ENCODE results near the gene CEP120. TPM values are rescaled to one million over a fixed set of nuclear protein-coding genes. Genes with fewer than 3 reads are reported as not detected.
A peak's percentile ranks its signal among the peaks of the same experiment; 100 is the strongest.
"Not testable (repeated sequence)": the region's sequence is repeated elsewhere in the genome, so short reads cannot be mapped to it uniquely, and the experiment has no call there.

The CEP120 gene
- 10 to 100 TPM in 1 of 4 donors, 1 to 10 TPM in 3; 3.9 to 15.0 (median 6.3) TPM for total RNA-seq
- 1 to 10 TPM; 2.5 to 9.4 (median 3.5) TPM for polyA plus RNA-seq
- long read RNA-seq, donor 1, full-length matches to known transcripts, result 7 of 10 reads
- long read RNA-seq, donor 1, partial matches to known transcripts, result 0 of 10 reads
- long read RNA-seq, donor 1, other reads (novel, unspliced or antisense), result 3 of 10 reads
- long read RNA-seq, donor 2, full-length matches to known transcripts, result 5 of 7 reads
- long read RNA-seq, donor 2, partial matches to known transcripts, result 0 of 7 reads
- long read RNA-seq, donor 2, other reads (novel, unspliced or antisense), result 2 of 7 reads

DNA sequence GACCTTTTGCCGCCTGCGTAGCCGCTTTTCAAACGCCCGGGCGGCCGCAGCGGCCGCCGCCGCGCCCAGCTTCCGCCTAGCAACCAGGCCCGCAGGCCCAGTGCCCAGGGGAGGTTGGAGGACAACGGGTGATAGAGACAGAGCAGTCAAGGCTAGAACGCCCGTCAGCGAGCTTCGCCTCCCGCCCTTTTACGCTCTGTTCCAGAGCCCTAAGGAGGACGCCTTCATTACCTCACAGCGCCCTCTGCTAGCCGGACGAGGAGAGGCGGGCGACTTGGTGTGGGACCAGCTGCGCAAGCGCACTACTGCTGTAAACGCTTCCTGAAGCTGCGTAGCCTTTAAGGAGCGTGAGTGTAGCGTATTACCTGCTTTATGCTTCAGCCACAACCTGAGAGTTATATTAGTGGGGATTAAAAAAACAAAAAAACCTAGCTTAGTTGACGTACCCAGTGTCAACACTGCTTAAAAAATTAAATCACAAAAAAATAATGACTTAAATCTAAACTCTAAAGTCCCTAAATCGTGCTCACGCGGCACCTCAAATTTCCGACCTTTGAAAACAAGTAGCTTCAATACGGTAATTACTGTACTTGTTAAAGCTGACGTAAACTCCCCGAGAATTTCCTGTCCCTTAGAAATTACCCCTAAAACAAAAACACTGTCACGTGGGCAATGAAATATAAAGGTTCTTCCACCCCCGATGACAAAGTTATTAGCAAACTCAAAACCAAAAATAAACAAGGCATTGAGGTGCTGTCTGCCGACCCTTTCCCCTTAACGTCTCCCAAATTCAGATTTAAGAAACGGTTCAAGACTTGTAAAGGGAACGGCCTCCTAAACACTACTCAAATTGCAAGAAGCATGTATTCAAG is at the start of gene CEP120:
Gene CEP120 (minus strand): TSS at position 126 of the 872 bp plus-strand sequence. CDS start 405 bp downstream, outside the sequence.
- H3K4me3 ChIP-seq, result peak within 1 kb of the TSS; percentile 89
- 0 to 1% (median 0%) methylated on average over 43 to 47 of the region's 47 CpGs for WGBS, 3 donors
- H3K4me1 ChIP-seq, result peaks cover 11% of the 10 kb centered on the region
- TF ChIP-seq, protein P1, sequence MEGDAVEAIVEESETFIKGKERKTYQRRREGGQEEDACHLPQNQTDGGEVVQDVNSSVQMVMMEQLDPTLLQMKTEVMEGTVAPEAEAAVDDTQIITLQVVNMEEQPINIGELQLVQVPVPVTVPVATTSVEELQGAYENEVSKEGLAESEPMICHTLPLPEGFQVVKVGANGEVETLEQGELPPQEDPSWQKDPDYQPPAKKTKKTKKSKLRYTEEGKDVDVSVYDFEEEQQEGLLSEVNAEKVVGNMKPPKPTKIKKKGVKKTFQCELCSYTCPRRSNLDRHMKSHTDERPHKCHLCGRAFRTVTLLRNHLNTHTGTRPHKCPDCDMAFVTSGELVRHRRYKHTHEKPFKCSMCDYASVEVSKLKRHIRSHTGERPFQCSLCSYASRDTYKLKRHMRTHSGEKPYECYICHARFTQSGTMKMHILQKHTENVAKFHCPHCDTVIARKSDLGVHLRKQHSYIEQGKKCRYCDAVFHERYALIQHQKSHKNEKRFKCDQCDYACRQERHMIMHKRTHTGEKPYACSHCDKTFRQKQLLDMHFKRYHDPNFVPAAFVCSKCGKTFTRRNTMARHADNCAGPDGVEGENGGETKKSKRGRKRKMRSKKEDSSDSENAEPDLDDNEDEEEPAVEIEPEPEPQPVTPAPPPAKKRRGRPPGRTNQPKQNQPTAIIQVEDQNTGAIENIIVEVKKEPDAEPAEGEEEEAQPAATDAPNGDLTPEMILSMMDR (IDR thresholded peaks at IDR 0.05), result peak; percentile 77
- ATAC-seq (peak; percentile 99 to 100 (median 100)), DNase-seq (peak; percentile 98 to 99)
- intact Hi-C loops (cut with DNase I), result loop anchor here (1.0 to 10.0 kb wide), 5 partner anchors 89 to 581 kb away; partner anchors contain the start of gene CSNK1G3 (in 2 of the 2)
- no peaks in the 10 kb centered on the region for H3K36me3 ChIP-seq (ENCODE audit: insufficient read depth in 1 of 2, low read depth in 1 of 2)
- H3K27me3 ChIP-seq (ENCODE audit: insufficient read depth in 3 of 3, low read length in 2 of 3), result no peaks in the 10 kb centered on the region
- H3K9me3 ChIP-seq, result no peaks in the 10 kb centered on the region
- H3K27ac ChIP-seq, result peak within 1 kb of the TSS; percentile 83

DNA sequence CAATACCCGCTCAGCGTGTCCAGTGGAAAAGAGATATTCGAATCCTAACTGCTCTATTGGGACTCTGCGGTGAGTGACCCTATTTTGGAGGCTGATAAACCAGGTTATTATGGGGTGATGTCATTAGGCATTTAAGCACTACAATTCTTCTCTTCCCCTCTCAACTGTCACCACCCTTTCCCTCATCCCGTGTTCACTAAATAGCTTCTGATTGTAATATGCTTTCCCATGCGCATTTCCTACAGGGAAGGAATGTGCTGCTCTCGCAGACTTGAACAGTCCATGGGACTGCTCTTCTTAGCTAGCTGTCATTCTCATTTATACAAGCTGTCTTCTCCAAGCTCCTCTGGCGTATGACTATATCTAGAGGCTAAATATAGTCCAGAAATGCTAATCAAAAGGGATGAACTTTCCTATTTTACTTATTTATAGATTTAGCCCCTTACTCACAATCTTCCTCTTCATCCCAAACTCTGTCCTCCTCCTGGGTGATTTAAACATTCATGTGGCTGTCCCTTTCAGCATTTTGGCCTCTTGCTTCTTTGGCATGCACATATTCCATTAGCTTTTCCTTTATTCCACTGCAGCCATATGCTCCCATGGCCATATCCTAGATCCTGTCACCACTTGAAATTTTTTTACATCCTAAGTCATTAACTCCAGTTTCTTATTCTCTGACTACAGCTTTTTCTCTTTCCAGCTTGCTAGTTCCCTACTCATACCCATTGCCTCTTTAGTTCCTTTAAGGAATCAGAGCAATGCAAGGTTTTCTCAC is 49.1 kb upstream of the CEP120 start:
- WGBS, 3 donors, result 72 to 82% (median 76%) methylated on average over 8 of the region's 8 CpGs
- Histone ChIP-seq H3K36me3 (ENCODE audit: insufficient read depth in 1 of 2, low read depth in 1 of 2) (no peaks in the 10 kb centered on the region), H3K27me3 (ENCODE audit: insufficient read depth in 3 of 3, low read length in 2 of 3) (peaks cover 0 to 3% (median 0%) of the 10 kb centered on the region in 3 donors), H3K9me3 (no peaks in the 10 kb centered on the region), H3K27ac (no peak overlapping the region), H3K4me3 (no peak overlapping the region), H3K4me1 (no peaks in the 10 kb centered on the region)
- TF ChIP-seq, protein P1 (IDR thresholded peaks at IDR 0.05), result no peak
- DNase-seq, result no peak
- intact Hi-C loops (cut with DNase I), result no loop called here
- peak in 1 of 4 donors; percentile 42 for ATAC-seq

DNA sequence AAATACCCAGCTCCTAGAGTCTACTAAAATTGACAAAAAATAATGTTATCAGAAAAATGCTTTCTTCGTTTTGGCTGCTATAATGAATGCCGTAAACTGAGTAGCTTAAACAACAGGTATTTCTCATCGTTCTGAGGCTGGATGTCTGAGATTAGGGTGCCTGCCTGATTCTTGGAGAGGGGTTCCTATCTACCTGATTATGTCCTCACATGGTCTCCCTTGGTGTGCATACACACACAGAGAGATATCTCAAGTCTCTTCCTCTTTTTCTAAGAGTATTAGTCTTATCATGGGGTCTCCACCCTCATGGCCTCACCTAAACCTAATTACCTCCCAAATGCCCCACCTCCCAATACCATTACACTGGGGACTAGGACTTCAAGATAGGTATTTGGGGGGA is 48.2 kb upstream of the CEP120 start:
- Histone ChIP-seq H3K9me3 (no peaks in the 10 kb centered on the region), H3K27me3 (ENCODE audit: insufficient read depth in 3 of 3, low read length in 2 of 3) (peaks cover 0 to 3% (median 0%) of the 10 kb centered on the region in 3 donors), H3K27ac (no peak overlapping the region), H3K36me3 (ENCODE audit: insufficient read depth in 1 of 2, low read depth in 1 of 2) (no peaks in the 10 kb centered on the region), H3K4me3 (no peak overlapping the region), H3K4me1 (no peaks in the 10 kb centered on the region)
- DNase-seq, result no peak
- 89 to 91% (median 91%) methylated on average over 3 of the region's 3 CpGs for WGBS, 3 donors
- ATAC-seq, result no peak
- TF ChIP-seq, protein P1 (IDR thresholded peaks at IDR 0.05), result no peak
- intact Hi-C loops (cut with DNase I), result no loop called here

DNA sequence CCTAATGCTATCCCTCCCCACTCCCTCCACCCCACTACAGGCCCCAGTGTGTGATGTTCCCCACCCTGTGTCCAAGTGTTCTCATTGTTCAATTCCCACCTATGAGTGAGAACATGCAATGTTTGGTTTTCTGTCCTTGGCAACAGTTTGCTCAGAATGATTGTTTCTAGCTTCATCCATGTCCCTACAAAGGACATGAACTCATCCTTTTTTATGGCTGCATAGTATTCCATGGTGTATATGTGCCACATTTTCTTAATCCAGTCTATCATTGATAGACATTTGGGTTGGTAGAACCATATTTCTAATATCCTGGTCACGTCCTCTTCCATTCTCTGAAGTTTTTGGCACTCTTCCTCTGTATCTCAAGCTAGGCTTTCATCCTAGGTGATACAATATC is 43.6 kb upstream of the CEP120 start:
- ATAC-seq; intact Hi-C loops (cut with DNase I); H3K27me3 ChIP-seq (ENCODE audit: insufficient read depth in 3 of 3, low read length in 2 of 3); H3K4me3 ChIP-seq; DNase-seq; H3K36me3 ChIP-seq (ENCODE audit: insufficient read depth in 1 of 2, low read depth in 1 of 2); H3K9me3 ChIP-seq; H3K4me1 ChIP-seq; H3K27ac ChIP-seq: not testable (repeated sequence)
- WGBS, 3 donors, result 88 to 93% (median 90%) methylated on average over 1 of the region's 1 CpG
